Activated CD8-positive, alpha-beta memory T cell treated with anti-CD3 and anti-CD28 coated beads, Interleukin-2, amount 10 ng/mL, durations not matched to agents 7 days and 5 days (primary cell): ENCODE measurements around the gene TDP1. TPM values are rescaled to one million over a fixed set of nuclear protein-coding genes. Genes with fewer than 3 reads are reported as not detected.
"Not testable (repeated sequence)": the region's sequence is repeated elsewhere in the genome, so short reads cannot be mapped to it uniquely, and the experiment has no call there.

Experiments used
- ATAC-seq: fragments of 150-1000 bp; cut with Tn5 transposase; one replicate; pipeline ENCODE4 v1.10.0; 2021; ENCODE audit warnings: moderate library complexity
- CTCF ChIA-PET: fragments of 350-600 bp; sonication (Branson Sonifier 250); formaldehyde crosslinking; loops from one replicate; lab custom pipeline; 2021; ENCODE audit warnings: antibody characterized with exemption; lab: Charles Lee
- DNase-seq: peaks from one replicate; pipeline ENCODE4 v3.0.0-alpha.2; 2020
- H3K27ac Mint-ChIP-seq: one replicate; pipeline ENCODE4 v1.8.0; 2021; ENCODE audit warnings: mild to moderate bottlenecking, mixed read lengths
- H3K27me3 Mint-ChIP-seq: one replicate; pipeline ENCODE4 v1.8.0; 2021; ENCODE audit warnings: mixed read lengths
- H3K36me3 Mint-ChIP-seq: one replicate; pipeline ENCODE4 v1.8.0; 2021; ENCODE audit warnings: mild to moderate bottlenecking, mixed read lengths
- H3K4me1 Mint-ChIP-seq: one replicate; pipeline ENCODE4 v1.8.0; 2021; ENCODE audit warnings: mixed read lengths
- H3K4me3 Mint-ChIP-seq: one replicate; pipeline ENCODE4 v1.8.0; 2021; ENCODE audit warnings: mild to moderate bottlenecking, moderate library complexity, mixed read lengths
- H3K9me3 Mint-ChIP-seq: one replicate; pipeline ENCODE4 v1.8.0; 2022; ENCODE audit warnings: low read depth, mixed read lengths
- total RNA-seq, 2 experiments: library from RNA; stranded (reverse); gene quantifications; one replicate each; pipeline ENCODE4 v1.2.3, GENCODE V29; 2021

TDP1 gene
- total RNA-seq, 2 experiments from 2014 or later = 83.8 to 90.3 TPM

GRCh38 chr14:90019824-90020523 lies 64.2 kb downstream of the TDP1 start:
- Mint-ChIP-seq H3K9me3 (no peaks in the 10 kb centered on the region), H3K27me3 (no peaks in the 10 kb centered on the region), H3K27ac (no peak overlapping the region), H3K4me3 (no peak overlapping the region), H3K36me3 (peaks cover 55% of the 10 kb centered on the region), H3K4me1 (peaks cover 4% of the 10 kb centered on the region)
- CTCF ChIA-PET = no interaction called here
- ATAC-seq = no peak
- DNase-seq = no peak

GRCh38 chr14:90023176-90023896 lies 67.6 kb downstream of the TDP1 start:
- ATAC-seq (no peak), DNase-seq (no peak)
- Mint-ChIP-seq H3K4me1 (peaks cover 4% of the 10 kb centered on the region), H3K4me3 (no peak overlapping the region), H3K36me3 (peaks cover 55% of the 10 kb centered on the region), H3K9me3 (no peaks in the 10 kb centered on the region), H3K27ac (no peak overlapping the region), H3K27me3 (no peaks in the 10 kb centered on the region)
- CTCF ChIA-PET = no interaction called here

GRCh38 chr14:90024910-90025309 lies 69.2 kb downstream of the TDP1 start:
- no peaks in the 10 kb centered on the region for H3K4me1 Mint-ChIP-seq
- no peaks in the 10 kb centered on the region for H3K27me3 Mint-ChIP-seq
- CTCF ChIA-PET = no interaction called here
- no peak overlapping the region for H3K4me3 Mint-ChIP-seq
- no peak for ATAC-seq
- DNase-seq = no peak
- H3K9me3 Mint-ChIP-seq = no peaks in the 10 kb centered on the region
- no peak overlapping the region for H3K27ac Mint-ChIP-seq
- peaks cover 49% of the 10 kb centered on the region for H3K36me3 Mint-ChIP-seq

- H3K27ac Mint-ChIP-seq, H3K4me3 Mint-ChIP-seq, ATAC-seq, DNase-seq, H3K9me3 Mint-ChIP-seq, CTCF ChIA-PET, H3K27me3 Mint-ChIP-seq, H3K4me1 Mint-ChIP-seq: not testable (repeated sequence)
- H3K36me3 Mint-ChIP-seq = peaks cover 51% of the 10 kb centered on the region
These were observed 70.9 kb downstream of the TDP1 start for GRCh38 chr14:90026608-90027007.

- peaks cover 1% of the 10 kb centered on the region for H3K4me1 Mint-ChIP-seq
- no peak for DNase-seq
- CTCF ChIA-PET = no interaction called here
- H3K36me3 Mint-ChIP-seq = peaks cover 53% of the 10 kb centered on the region
- H3K4me3 Mint-ChIP-seq = no peak overlapping the region
- ATAC-seq = no peak
- H3K27ac Mint-ChIP-seq = no peak overlapping the region
- no peaks in the 10 kb centered on the region for H3K9me3 Mint-ChIP-seq
- H3K27me3 Mint-ChIP-seq = no peaks in the 10 kb centered on the region
These were observed 72.1 kb downstream of the TDP1 start for GRCh38 chr14:90027842-90028241.

GRCh38 chr14:90034156-90034555 lies 78.4 kb downstream of the TDP1 start:
- ATAC-seq (no peak), DNase-seq (no peak)
- no peaks in the 10 kb centered on the region for H3K27me3 Mint-ChIP-seq
- H3K4me1 Mint-ChIP-seq = peaks cover 1% of the 10 kb centered on the region
- CTCF ChIA-PET = no interaction called here
- H3K4me3 Mint-ChIP-seq = no peak overlapping the region
- no peak overlapping the region for H3K27ac Mint-ChIP-seq
- H3K36me3 Mint-ChIP-seq = peaks cover 61% of the 10 kb centered on the region
- no peaks in the 10 kb centered on the region for H3K9me3 Mint-ChIP-seq

- H3K36me3 Mint-ChIP-seq = peaks cover 65% of the 10 kb centered on the region
- ATAC-seq (no peak), DNase-seq (no peak)
- peaks cover 1% of the 10 kb centered on the region for H3K4me1 Mint-ChIP-seq
- H3K27ac Mint-ChIP-seq = no peak overlapping the region
- H3K4me3 Mint-ChIP-seq = no peak overlapping the region
- CTCF ChIA-PET = no interaction called here
- H3K27me3 Mint-ChIP-seq = no peaks in the 10 kb centered on the region
- no peaks in the 10 kb centered on the region for H3K9me3 Mint-ChIP-seq
These were observed 79.3 kb downstream of the TDP1 start for GRCh38 chr14:90034835-90035525.

GRCh38 chr14:90039253-90040010 lies 83.7 kb downstream of the TDP1 start:
- Mint-ChIP-seq H3K27me3 (no peaks in the 10 kb centered on the region), H3K36me3 (peaks cover 60% of the 10 kb centered on the region)
- ATAC-seq = no peak

GRCh38 chr14:90040411-90040810 lies 84.7 kb downstream of the TDP1 start:
- ATAC-seq = no peak
- H3K36me3 Mint-ChIP-seq = peaks cover 53% of the 10 kb centered on the region
- no peaks in the 10 kb centered on the region for H3K9me3 Mint-ChIP-seq
- CTCF ChIA-PET = no interaction called here
- no peak overlapping the region for H3K4me3 Mint-ChIP-seq
- H3K27me3 Mint-ChIP-seq = no peaks in the 10 kb centered on the region
- H3K27ac Mint-ChIP-seq = no peak overlapping the region
- DNase-seq = no peak
- no peaks in the 10 kb centered on the region for H3K4me1 Mint-ChIP-seq

More at GRCh38 chr14:90039253-90040010, 83.7 kb downstream of the TDP1 start:
- Mint-ChIP-seq H3K4me3 (no peak overlapping the region), H3K4me1 (no peaks in the 10 kb centered on the region), H3K9me3 (no peaks in the 10 kb centered on the region), H3K27ac (no peak overlapping the region)
- no peak for DNase-seq
- CTCF ChIA-PET = interaction anchor here (1.5 kb wide), 1 partner anchor 15 kb away, joined by 3 read pairs; no protein-coding TSS in a partner anchor

- DNase-seq = no peak
- Mint-ChIP-seq H3K9me3 (no peaks in the 10 kb centered on the region), H3K4me1 (no peaks in the 10 kb centered on the region), H3K27me3 (no peaks in the 10 kb centered on the region), H3K27ac (no peak overlapping the region), H3K4me3 (no peak overlapping the region), H3K36me3 (peaks cover 42% of the 10 kb centered on the region)
- no peak for ATAC-seq
- CTCF ChIA-PET = no interaction called here
These were observed 86.9 kb downstream of the TDP1 start for GRCh38 chr14:90042496-90043252.

- Mint-ChIP-seq H3K27ac (no peak overlapping the region), H3K36me3 (peaks cover 27% of the 10 kb centered on the region), H3K27me3 (no peaks in the 10 kb centered on the region), H3K4me1 (no peaks in the 10 kb centered on the region), H3K4me3 (no peak overlapping the region), H3K9me3 (no peaks in the 10 kb centered on the region)
- DNase-seq (no peak), ATAC-seq (no peak)
- CTCF ChIA-PET = no interaction called here
These were observed 89.9 kb downstream of the TDP1 start for GRCh38 chr14:90045616-90046015.

GRCh38 chr14:90049390-90049789 lies 93.7 kb downstream of the TDP1 start:
- CTCF ChIA-PET = no interaction called here
- ATAC-seq = no peak
- H3K9me3 Mint-ChIP-seq = no peaks in the 10 kb centered on the region
- H3K27ac Mint-ChIP-seq = no peak overlapping the region
- no peak for DNase-seq
- no peak overlapping the region for H3K4me3 Mint-ChIP-seq
- no peaks in the 10 kb centered on the region for H3K4me1 Mint-ChIP-seq
- peaks cover 4% of the 10 kb centered on the region for H3K36me3 Mint-ChIP-seq
- H3K27me3 Mint-ChIP-seq = peaks cover 29% of the 10 kb centered on the region

GRCh38 chr14:90050271-90050670 lies 94.5 kb downstream of the TDP1 start:
- H3K27me3 Mint-ChIP-seq = peaks cover 37% of the 10 kb centered on the region
- CTCF ChIA-PET = no interaction called here

More at GRCh38 chr14:90050271-90050670, 94.5 kb downstream of the TDP1 start:
- H3K36me3 Mint-ChIP-seq = peaks cover 3% of the 10 kb centered on the region
- no peaks in the 10 kb centered on the region for H3K9me3 Mint-ChIP-seq
- no peaks in the 10 kb centered on the region for H3K4me1 Mint-ChIP-seq
- H3K27ac Mint-ChIP-seq = no peak overlapping the region
- H3K4me3 Mint-ChIP-seq = no peak overlapping the region
- ATAC-seq = no peak
- DNase-seq = no peak
